Measurements from ENCODE around the gene SMPDL3A. TPM values are rescaled to one million over a fixed set of nuclear protein-coding genes. Genes with fewer than 3 reads are reported as not detected.

The SMPDL3A gene
- total and polyA plus RNA-seq, 2 of the 13 experiments (the other 11 are each of a cell fraction or from before 2014, with no cell fraction given) = 7.8 to 17.3 TPM

DNA sequence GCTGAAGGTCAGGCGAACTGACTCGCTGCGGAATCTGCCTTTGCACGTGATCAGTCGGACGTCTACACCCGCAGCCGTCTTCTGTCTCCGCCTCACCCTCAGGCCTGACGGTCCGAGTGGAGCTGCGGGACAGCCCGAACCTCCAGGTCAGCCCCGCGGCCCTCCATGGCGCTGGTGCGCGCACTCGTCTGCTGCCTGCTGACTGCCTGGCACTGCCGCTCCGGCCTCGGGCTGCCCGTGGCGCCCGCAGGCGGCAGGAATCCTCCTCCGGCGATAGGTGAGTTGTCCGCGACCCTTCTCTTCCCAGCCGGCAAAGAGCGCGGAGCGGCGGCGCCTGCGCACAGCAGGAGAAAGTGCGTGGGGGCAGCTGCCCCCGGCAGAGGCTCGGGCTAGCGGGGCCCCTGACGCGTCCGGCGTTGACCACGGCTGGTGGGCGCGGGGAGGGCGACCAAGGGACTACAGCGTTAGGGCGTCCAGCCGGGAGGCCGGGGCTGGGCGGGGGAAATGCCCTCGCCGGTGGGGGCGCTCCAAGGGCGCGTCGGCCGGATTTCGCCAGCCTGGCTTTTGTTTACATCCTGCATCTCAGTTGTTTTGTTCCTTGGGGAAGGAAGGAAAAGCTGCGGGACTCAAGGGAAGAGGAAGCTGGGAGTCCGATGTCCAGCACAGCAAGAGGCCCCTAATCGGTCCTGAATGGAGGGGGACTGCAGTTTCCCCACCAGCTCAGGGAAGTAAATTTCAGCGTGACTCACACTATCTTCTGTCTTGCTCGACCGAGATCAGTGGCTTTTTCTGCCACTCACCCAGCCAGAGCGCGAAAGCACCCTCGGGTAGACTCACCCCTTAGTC lies at the start of gene SMPDL3A (continued):
- TF ChIP-seq, protein P1, sequence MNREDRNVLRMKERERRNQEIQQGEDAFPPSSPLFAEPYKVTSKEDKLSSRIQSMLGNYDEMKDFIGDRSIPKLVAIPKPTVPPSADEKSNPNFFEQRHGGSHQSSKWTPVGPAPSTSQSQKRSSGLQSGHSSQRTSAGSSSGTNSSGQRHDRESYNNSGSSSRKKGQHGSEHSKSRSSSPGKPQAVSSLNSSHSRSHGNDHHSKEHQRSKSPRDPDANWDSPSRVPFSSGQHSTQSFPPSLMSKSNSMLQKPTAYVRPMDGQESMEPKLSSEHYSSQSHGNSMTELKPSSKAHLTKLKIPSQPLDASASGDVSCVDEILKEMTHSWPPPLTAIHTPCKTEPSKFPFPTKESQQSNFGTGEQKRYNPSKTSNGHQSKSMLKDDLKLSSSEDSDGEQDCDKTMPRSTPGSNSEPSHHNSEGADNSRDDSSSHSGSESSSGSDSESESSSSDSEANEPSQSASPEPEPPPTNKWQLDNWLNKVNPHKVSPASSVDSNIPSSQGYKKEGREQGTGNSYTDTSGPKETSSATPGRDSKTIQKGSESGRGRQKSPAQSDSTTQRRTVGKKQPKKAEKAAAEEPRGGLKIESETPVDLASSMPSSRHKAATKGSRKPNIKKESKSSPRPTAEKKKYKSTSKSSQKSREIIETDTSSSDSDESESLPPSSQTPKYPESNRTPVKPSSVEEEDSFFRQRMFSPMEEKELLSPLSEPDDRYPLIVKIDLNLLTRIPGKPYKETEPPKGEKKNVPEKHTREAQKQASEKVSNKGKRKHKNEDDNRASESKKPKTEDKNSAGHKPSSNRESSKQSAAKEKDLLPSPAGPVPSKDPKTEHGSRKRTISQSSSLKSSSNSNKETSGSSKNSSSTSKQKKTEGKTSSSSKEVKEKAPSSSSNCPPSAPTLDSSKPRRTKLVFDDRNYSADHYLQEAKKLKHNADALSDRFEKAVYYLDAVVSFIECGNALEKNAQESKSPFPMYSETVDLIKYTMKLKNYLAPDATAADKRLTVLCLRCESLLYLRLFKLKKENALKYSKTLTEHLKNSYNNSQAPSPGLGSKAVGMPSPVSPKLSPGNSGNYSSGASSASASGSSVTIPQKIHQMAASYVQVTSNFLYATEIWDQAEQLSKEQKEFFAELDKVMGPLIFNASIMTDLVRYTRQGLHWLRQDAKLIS (CRISPR knock-in tag; IDR thresholded peaks at IDR 0.05) = no peak
- TF ChIP-seq, protein P2, sequence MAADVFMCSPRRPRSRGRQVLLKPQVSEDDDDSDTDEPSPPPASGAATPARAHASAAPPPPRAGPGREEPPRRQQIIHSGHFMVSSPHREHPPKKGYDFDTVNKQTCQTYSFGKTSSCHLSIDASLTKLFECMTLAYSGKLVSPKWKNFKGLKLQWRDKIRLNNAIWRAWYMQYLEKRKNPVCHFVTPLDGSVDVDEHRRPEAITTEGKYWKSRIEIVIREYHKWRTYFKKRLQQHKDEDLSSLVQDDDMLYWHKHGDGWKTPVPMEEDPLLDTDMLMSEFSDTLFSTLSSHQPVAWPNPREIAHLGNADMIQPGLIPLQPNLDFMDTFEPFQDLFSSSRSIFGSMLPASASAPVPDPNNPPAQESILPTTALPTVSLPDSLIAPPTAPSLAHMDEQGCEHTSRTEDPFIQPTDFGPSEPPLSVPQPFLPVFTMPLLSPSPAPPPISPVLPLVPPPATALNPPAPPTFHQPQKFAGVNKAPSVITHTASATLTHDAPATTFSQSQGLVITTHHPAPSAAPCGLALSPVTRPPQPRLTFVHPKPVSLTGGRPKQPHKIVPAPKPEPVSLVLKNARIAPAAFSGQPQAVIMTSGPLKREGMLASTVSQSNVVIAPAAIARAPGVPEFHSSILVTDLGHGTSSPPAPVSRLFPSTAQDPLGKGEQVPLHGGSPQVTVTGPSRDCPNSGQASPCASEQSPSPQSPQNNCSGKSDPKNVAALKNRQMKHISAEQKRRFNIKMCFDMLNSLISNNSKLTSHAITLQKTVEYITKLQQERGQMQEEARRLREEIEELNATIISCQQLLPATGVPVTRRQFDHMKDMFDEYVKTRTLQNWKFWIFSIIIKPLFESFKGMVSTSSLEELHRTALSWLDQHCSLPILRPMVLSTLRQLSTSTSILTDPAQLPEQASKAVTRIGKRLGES (CRISPR knock-in tag; IDR thresholded peaks at IDR 0.05; ENCODE audit: borderline replicate concordance) = 0 out of 2 replicates have a peak, but pooled peaks have one; percentile 59
- TF ChIP-seq ZNF841 (CRISPR knock-in tag; IDR thresholded peaks at IDR 0.05; ENCODE audit: borderline replicate concordance) = 0 out of 2 replicates have a peak, but pooled peaks have one; percentile 47
- peak; percentile 88; the same call in 1 of the 2 replicates for TF ChIP-seq YEATS2 (CRISPR knock-in tag; IDR thresholded peaks at IDR 0.05; ENCODE audit: borderline replicate concordance)
- peak; percentile 60; the same call in 1 of the 2 replicates for TF ChIP-seq NR2C2 (CRISPR knock-in tag; IDR thresholded peaks at IDR 0.05; ENCODE audit: borderline replicate concordance)
- TF ChIP-seq ZNF746 (CRISPR knock-in tag; IDR thresholded peaks at IDR 0.05) = peak; percentile 92; the same call in 1 of the 2 replicates
- peak; percentile 56 for TF ChIP-seq PITX1 (CRISPR knock-in tag; IDR thresholded peaks at IDR 0.05)
- TF ChIP-seq, protein P3, sequence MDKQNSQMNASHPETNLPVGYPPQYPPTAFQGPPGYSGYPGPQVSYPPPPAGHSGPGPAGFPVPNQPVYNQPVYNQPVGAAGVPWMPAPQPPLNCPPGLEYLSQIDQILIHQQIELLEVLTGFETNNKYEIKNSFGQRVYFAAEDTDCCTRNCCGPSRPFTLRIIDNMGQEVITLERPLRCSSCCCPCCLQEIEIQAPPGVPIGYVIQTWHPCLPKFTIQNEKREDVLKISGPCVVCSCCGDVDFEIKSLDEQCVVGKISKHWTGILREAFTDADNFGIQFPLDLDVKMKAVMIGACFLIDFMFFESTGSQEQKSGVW (CRISPR knock-in tag; IDR thresholded peaks at IDR 0.05; ENCODE audit: borderline replicate concordance) = peak; percentile 87; the same call in 1 of the 2 replicates
- TF ChIP-seq TBX3 (IDR thresholded peaks at IDR 0.05; ENCODE audit: borderline replicate concordance) = 0 out of 2 replicates have a peak, but pooled peaks have one; percentile 16
- TF ChIP-seq ZNF75D (CRISPR knock-in tag; IDR thresholded peaks at IDR 0.05; ENCODE audit: borderline replicate concordance) = no peak
- TF ChIP-seq ASH2L (IDR thresholded peaks at IDR 0.05; ENCODE audit: insufficient read length, low read depth, low read length) = peak; percentile 79
- peak; percentile 83; the same call in 1 of the 2 replicates for TF ChIP-seq ZNF543 (CRISPR knock-in tag; IDR thresholded peaks at IDR 0.05)
- 0 out of 2 replicates have a peak, but pooled peaks have one; percentile 73 for TF ChIP-seq ZNF724P (CRISPR knock-in tag; IDR thresholded peaks at IDR 0.05; ENCODE audit: borderline replicate concordance)
- TF ChIP-seq, protein P4, sequence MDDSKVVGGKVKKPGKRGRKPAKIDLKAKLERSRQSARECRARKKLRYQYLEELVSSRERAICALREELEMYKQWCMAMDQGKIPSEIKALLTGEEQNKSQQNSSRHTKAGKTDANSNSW (CRISPR knock-in tag; IDR thresholded peaks at IDR 0.05; ENCODE audit: borderline replicate concordance) = peak; percentile 81; the same call in 1 of the 2 replicates
- TF ChIP-seq, protein P5, sequence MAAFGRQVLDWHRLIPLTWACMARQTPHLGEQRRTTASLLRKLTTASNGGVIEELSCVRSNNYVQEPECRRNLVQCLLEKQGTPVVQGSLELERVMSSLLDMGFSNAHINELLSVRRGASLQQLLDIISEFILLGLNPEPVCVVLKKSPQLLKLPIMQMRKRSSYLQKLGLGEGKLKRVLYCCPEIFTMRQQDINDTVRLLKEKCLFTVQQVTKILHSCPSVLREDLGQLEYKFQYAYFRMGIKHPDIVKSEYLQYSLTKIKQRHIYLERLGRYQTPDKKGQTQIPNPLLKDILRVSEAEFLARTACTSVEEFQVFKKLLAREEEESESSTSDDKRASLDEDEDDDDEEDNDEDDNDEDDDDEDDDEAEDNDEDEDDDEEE (CRISPR knock-in tag; IDR thresholded peaks at IDR 0.05) = peak; percentile 97
- peak; percentile 21; the same call in 1 of the 2 replicates for TF ChIP-seq ZNF460 (CRISPR knock-in tag; IDR thresholded peaks at IDR 0.05; ENCODE audit: borderline replicate concordance)
- TF ChIP-seq ZKSCAN5 (CRISPR knock-in tag; IDR thresholded peaks at IDR 0.05) = no peak
